ENCODE measurements around the gene WDR17.
A peak's percentile ranks its signal among the peaks of the same experiment; 100 is the strongest.

Gene WDR17

GRCh38 chr4:176223561-176223960 is 157.9 kb downstream of the WDR17 start:
- Histone ChIP-seq H3K4me1 (ENCODE audit: insufficient read depth, low read length) (peaks cover 10% of the 10 kb centered on the region), H3K27me3 (ENCODE audit: control insufficient read depth in 1 of 2, insufficient read depth in 2 of 2, low read length in 2 of 2) (no peaks in the 10 kb centered on the region), H3K9me3 (ENCODE audit: low read length) (no peaks in the 10 kb centered on the region), H3K27ac (ENCODE audit: low read depth, low read length) (no peak overlapping the region), H3K4me3 (ENCODE audit: low read depth in 1 of 2, low read length in 2 of 2) (no peak overlapping the region), H3K9ac (ENCODE audit: low read length) (no peak overlapping the region), H3K36me3 (ENCODE audit: insufficient read depth, low read length) (no peaks in the 10 kb centered on the region)

GRCh38 chr4:176226736-176227135 is 161.1 kb downstream of the WDR17 start:
- Histone ChIP-seq H3K4me3 (ENCODE audit: low read depth in 1 of 2, low read length in 2 of 2) (no peak overlapping the region), H3K9me3 (ENCODE audit: low read length) (no peaks in the 10 kb centered on the region), H3K36me3 (ENCODE audit: insufficient read depth, low read length) (no peaks in the 10 kb centered on the region), H3K9ac (ENCODE audit: low read length) (no peak overlapping the region), H3K27me3 (ENCODE audit: control insufficient read depth in 1 of 2, insufficient read depth in 2 of 2, low read length in 2 of 2) (no peaks in the 10 kb centered on the region), H3K4me1 (ENCODE audit: insufficient read depth, low read length) (peaks cover 30% of the 10 kb centered on the region), H3K27ac (ENCODE audit: low read depth, low read length) (no peak overlapping the region)

GRCh38 chr4:176229645-176230044 is 164.0 kb downstream of the WDR17 start:
- Histone ChIP-seq H3K4me3 (ENCODE audit: low read depth in 1 of 2, low read length in 2 of 2) (peak overlapping the region in 1 of 2 donors; percentile 13), H3K4me1 (ENCODE audit: insufficient read depth, low read length) (peaks cover 34% of the 10 kb centered on the region), H3K27ac (ENCODE audit: low read depth, low read length) (peak overlapping the region; percentile 19), H3K36me3 (ENCODE audit: insufficient read depth, low read length) (no peaks in the 10 kb centered on the region), H3K9ac (ENCODE audit: low read length) (no peak overlapping the region), H3K27me3 (ENCODE audit: control insufficient read depth in 1 of 2, insufficient read depth in 2 of 2, low read length in 2 of 2) (no peaks in the 10 kb centered on the region), H3K9me3 (ENCODE audit: low read length) (no peaks in the 10 kb centered on the region)
